HepG2 (cell line): ENCODE results near the gene AGAP3. TPM values are rescaled to one million over a fixed set of nuclear protein-coding genes. Genes with fewer than 3 reads are reported as not detected.

Experiments used
- ATAC-seq: fragments of 200-7000 bp; cut with Tn5 transposase; 3 replicates; pipeline ENCODE4 v1.9.1; 2020; ENCODE audit warnings: mild to moderate bottlenecking, moderate library complexity
- BruUV-seq: library from RNA; stranded (reverse); fragments of 400-500 nt; replicated peaks from 2 replicates; lab custom pipeline; 2021; lab: Mats Ljungman, UMichigan
- CTCF ChIA-PET: fragments of 300-600 bp; formaldehyde crosslinking; extraction: SDS; loops from one replicate; lab custom pipeline; 2021; ENCODE audit warnings: low total read pairs, inconsistent platforms, low intra/inter-chr PET ratio; lab: Yijun Ruan, JAX
- POLR2A ChIA-PET: fragments of 350-600 bp; sonication (Branson Sonifier 250); formaldehyde crosslinking; loops from one replicate; lab custom pipeline; 2020; ENCODE audit warnings: antibody characterized with exemption, inconsistent platforms; lab: Yijun Ruan, JAX
- DNase-seq: peaks from one replicate; pipeline ENCODE4 v3.0.0-alpha.2; 2015; ENCODE audit warnings: low spot score
- FAIRE-seq: peaks from 3 replicates; lab custom pipeline; 2011; peaks lifted over from hg19 to GRCh38; lab: Jason Lieb, UNC
- H2AFZ ChIP-seq: one replicate; pipeline ENCODE4 v1.6.1; 2011; ENCODE audit warnings: low read length, inconsistent platforms
- H3K27ac ChIP-seq: fragments of 300-600 bp; 3 replicates; pipeline ENCODE4 v1.8.0; 2011; ENCODE audit warnings: mixed run types, mild to moderate bottlenecking, mixed read lengths, low read length, inconsistent platforms; ENCODE audit not compliant: insufficient read depth; ENCODE audit errors: extremely low read length
- H3K27me3 ChIP-seq, 2 experiments: fragments of 200-600 bp in 1 of 2; 2 replicates in 1 of 2; 3 replicates in 1 of 2; pipeline versions ENCODE4 v1.6.0 to v1.8.0; 2011; ENCODE audit warnings: low read length in 2 of 2, mild to moderate bottlenecking in 2 of 2, moderate library complexity in 2 of 2, inconsistent platforms in 1 of 2; ENCODE audit not compliant: insufficient read depth in 2 of 2, control insufficient read depth in 1 of 2
- H3K36me3 ChIP-seq, 2 experiments: fragments of 200-600 bp in 1 of 2; replicated peaks in 1 of 2; 2 replicates in 1 of 2; 3 replicates in 1 of 2; pipeline versions ENCODE4 v1.5.1 to v1.8.0; 2011; ENCODE audit warnings: low read length in 2 of 2, inconsistent platforms in 1 of 2; ENCODE audit not compliant: insufficient read depth in 2 of 2, control insufficient read depth in 1 of 2
- H3K4me1 ChIP-seq: 2 replicates; pipeline ENCODE4 v1.5.1; 2012; ENCODE audit warnings: low read length, inconsistent platforms; ENCODE audit not compliant: insufficient read depth
- H3K4me2 ChIP-seq: 2 replicates; pipeline ENCODE4 v1.6.0; 2011; ENCODE audit warnings: low read depth, low read length, inconsistent platforms
- H3K4me3 ChIP-seq, 3 experiments: fragments of 200-600 bp in 1 of 3; sonication (generic), shearing (Covaris generic) in 1 of 3; replicated peaks in 1 of 3; 2 replicates each; pipeline ENCODE4 v1.5.1; 2011 to 2016; ENCODE audit warnings: low read length in 3 of 3, inconsistent platforms in 2 of 3, low read depth in 2 of 3, mild to moderate bottlenecking in 2 of 3, control low read depth in 1 of 3, mixed read lengths in 1 of 3; ENCODE audit not compliant: insufficient read depth in 1 of 3
- H3K79me2 ChIP-seq: one replicate; pipeline ENCODE4 v1.6.1; 2011; ENCODE audit warnings: low read length, inconsistent platforms; ENCODE audit not compliant: insufficient read depth
- H3K9ac ChIP-seq: 2 replicates; pipeline ENCODE4 v1.6.0; 2011; ENCODE audit warnings: mild to moderate bottlenecking, low read depth, low read length, inconsistent platforms; ENCODE audit not compliant: insufficient read depth
- H3K9me3 ChIP-seq: 2 replicates; pipeline ENCODE4 v1.5.1; 2012; ENCODE audit warnings: mild to moderate bottlenecking, low read length
- H4K20me1 ChIP-seq: 2 replicates; pipeline ENCODE4 v1.6.0; 2011; ENCODE audit warnings: inconsistent platforms, mild to moderate bottlenecking, low read length, moderate library complexity; ENCODE audit not compliant: insufficient read depth
- ATF7 ChIP-seq, 2 experiments: fragments of 450-650 bp in 1 of 2; sonication (generic) in 1 of 2; formaldehyde crosslinking in 1 of 2; IDR thresholded peaks; 2 replicates each; pipeline versions ENCODE4 v1.4.0 to v1.6.1; 2016 to 2020; ENCODE audit warnings: antibody characterized with exemption in 1 of 2, mild to moderate bottlenecking in 1 of 2, missing genetic modification reagents in 1 of 2
- FOXJ3 ChIP-seq: sonication (generic); formaldehyde crosslinking; IDR thresholded peaks from 2 replicates; pipeline ENCODE4 v1.4.0; 2020; ENCODE audit warnings: missing genetic modification reagents, mild to moderate bottlenecking, borderline replicate concordance
- IKZF4 ChIP-seq: sonication (generic); formaldehyde crosslinking; IDR thresholded peaks from 2 replicates; pipeline ENCODE4 v1.5.1; 2020; ENCODE audit warnings: borderline replicate concordance, mild to moderate bottlenecking, low read depth, missing genetic modification reagents; ENCODE audit errors: not compliant biosample characterization
- MTA1 ChIP-seq: sonication (generic); formaldehyde crosslinking; IDR thresholded peaks from 2 replicates; pipeline ENCODE4 v1.4.0; 2020; ENCODE audit warnings: missing genetic modification reagents, mild to moderate bottlenecking, borderline replicate concordance
- POLR2AphosphoS2 ChIP-seq: IDR thresholded peaks from 2 replicates; pipeline ENCODE4 v1.6.1; 2011; ENCODE audit warnings: low read depth, low read length, improper control_type of control experiment
- REL ChIP-seq: sonication (generic); formaldehyde crosslinking; conservative IDR thresholded peaks from 2 replicates; pipeline ENCODE4 v1.8.0; 2022; ENCODE audit warnings: mild to moderate bottlenecking, missing genetic modification reagents, moderate library complexity
- TEAD2 ChIP-seq: sonication (generic); formaldehyde crosslinking; IDR thresholded peaks from 2 replicates; pipeline ENCODE4 v1.9.0; 2021; ENCODE audit warnings: missing genetic modification reagents
- TERF1 ChIP-seq: sonication (generic); formaldehyde crosslinking; IDR thresholded peaks from 2 replicates; pipeline ENCODE4 v1.8.0; 2022; ENCODE audit warnings: mild to moderate bottlenecking, missing genetic modification reagents, moderate library complexity
- ZFP41 ChIP-seq: sonication (generic); formaldehyde crosslinking; IDR thresholded peaks from 2 replicates; pipeline ENCODE4 v1.4.0; 2020; ENCODE audit warnings: mild to moderate bottlenecking, missing genetic modification reagents, borderline replicate concordance
- ZNF337 ChIP-seq: sonication (generic); formaldehyde crosslinking; IDR thresholded peaks from 2 replicates; pipeline ENCODE4 v1.5.1; 2020; ENCODE audit warnings: missing genetic modification reagents, low read depth, mild to moderate bottlenecking, borderline replicate concordance
- ZNF629 ChIP-seq: sonication (generic); formaldehyde crosslinking; conservative IDR thresholded peaks from 2 replicates; pipeline ENCODE4 v1.5.0; 2020; ENCODE audit warnings: missing genetic modification reagents
- ZNF768 ChIP-seq: sonication (generic); formaldehyde crosslinking; IDR thresholded peaks from 2 replicates; pipeline ENCODE4 v1.4.0; 2020; ENCODE audit warnings: missing genetic modification reagents
- ZNF781 ChIP-seq: sonication (generic); formaldehyde crosslinking; IDR thresholded peaks from 2 replicates; pipeline ENCODE4 v1.5.1; 2020; ENCODE audit warnings: borderline replicate concordance, mild to moderate bottlenecking, missing genetic modification reagents; ENCODE audit errors: not compliant biosample characterization
- WGBS: methylation state at CpG from one replicate; pipeline ENCODE4 v1.1.6; 2017; ENCODE audit warnings: low lambda C conversion rate; 5-methylcytosine and 5-hydroxymethylcytosine counted together
- in situ Hi-C: cut with HindIII; loops from 2 replicates; pipeline ENCODE4 v1.10.0; 2017; ENCODE audit warnings: low pct_unique_long_range_greater_than_20kb; ENCODE audit not compliant: extremely low pct_ligation_motif_present
- intact Hi-C: fragments of 100-400 bp; cut with micrococcal nuclease; formaldehyde crosslinking; loops from one replicate; pipeline ENCODE4 v1.10.0; 2022; ENCODE audit not compliant: unreplicated experiment
- polyA plus RNA-seq, 8 experiments: library from polyadenylated mRNA; depleted of rRNA in 3 of 8; stranded (reverse) in 7 of 8; unstranded in 1 of 8; fragments of >200 nt; fragmentation: Illumina TruSeq in 4 of 8; extraction: Trizol in 4 of 8; gene quantifications; 2 replicates each; pipeline versions ENCODE4 v1.2.1 to v1.2.3, GENCODE V29; 2011 to 2016; ENCODE audit warnings: low read depth in 4 of 8, missing spikeins in 1 of 8, mixed read lengths in 1 of 8; ENCODE audit not compliant: insufficient read depth in 1 of 8
- total RNA-seq, 5 experiments: library from RNA; depleted of rRNA; stranded (reverse); fragments of >200 nt; fragmentation: Illumina TruSeq; extraction: Trizol; gene quantifications; 2 replicates each; pipeline ENCODE4 v1.2.3, GENCODE V29; 2016; ENCODE audit warnings: low read depth in 1 of 5
- TF ChIP-seq, protein P1 (sequence below): sonication (generic); formaldehyde crosslinking; IDR thresholded peaks from 2 replicates; pipeline ENCODE4 v1.5.1; 2020; ENCODE audit warnings: missing genetic modification reagents, mild to moderate bottlenecking, borderline replicate concordance

AGAP3 gene
- total and polyA plus RNA-seq, 2 of the 13 experiments (the other 11 are each of a cell fraction or from before 2014, with no cell fraction given), result 31.3 to 61.4 TPM

- no peaks in the 10 kb centered on the region for H3K4me1 ChIP-seq
- H3K79me2 ChIP-seq, result no peaks in the 10 kb centered on the region
- no peaks in the 10 kb centered on the region for H3K36me3 ChIP-seq
- H3K9ac ChIP-seq, result no peak overlapping the region
- H3K27me3 ChIP-seq, result peaks cover 1 to 12% of the 10 kb centered on the region in 2 experiments; a peak in 3 of 5 replicates
- ATAC-seq, result no peak
- 83% methylated on average over 6 of the region's 9 CpGs for WGBS
- FAIRE-seq, result no peak
- DNase-seq, result no peak
- CTCF ChIA-PET, result no interaction called here
- no peak overlapping the region for H3K4me3 ChIP-seq
- H2AFZ ChIP-seq, result no peak overlapping the region
- in situ Hi-C loops, result no loop called here
- TF ChIP-seq ATF7 (IDR thresholded peaks at IDR 0.05) (no peak), ATF7 (CRISPR knock-in tag; IDR thresholded peaks at IDR 0.05) (no peak), POLR2AphosphoS2 (no peak), ZNF337 (CRISPR knock-in tag) (no peak)
- H3K27ac ChIP-seq, result no peak overlapping the region
- intact Hi-C loops, result no loop called here
- no peak overlapping the region for H3K4me2 ChIP-seq
- no TSS peak for BruUV-seq
- H3K9me3 ChIP-seq, result no peaks in the 10 kb centered on the region
- POLR2A ChIA-PET, result no interaction called here
- H4K20me1 ChIP-seq, result no peaks in the 10 kb centered on the region
Measured at GRCh38 chr7:151045967-151046366, 40.3 kb upstream of the AGAP3 start.

DNA sequence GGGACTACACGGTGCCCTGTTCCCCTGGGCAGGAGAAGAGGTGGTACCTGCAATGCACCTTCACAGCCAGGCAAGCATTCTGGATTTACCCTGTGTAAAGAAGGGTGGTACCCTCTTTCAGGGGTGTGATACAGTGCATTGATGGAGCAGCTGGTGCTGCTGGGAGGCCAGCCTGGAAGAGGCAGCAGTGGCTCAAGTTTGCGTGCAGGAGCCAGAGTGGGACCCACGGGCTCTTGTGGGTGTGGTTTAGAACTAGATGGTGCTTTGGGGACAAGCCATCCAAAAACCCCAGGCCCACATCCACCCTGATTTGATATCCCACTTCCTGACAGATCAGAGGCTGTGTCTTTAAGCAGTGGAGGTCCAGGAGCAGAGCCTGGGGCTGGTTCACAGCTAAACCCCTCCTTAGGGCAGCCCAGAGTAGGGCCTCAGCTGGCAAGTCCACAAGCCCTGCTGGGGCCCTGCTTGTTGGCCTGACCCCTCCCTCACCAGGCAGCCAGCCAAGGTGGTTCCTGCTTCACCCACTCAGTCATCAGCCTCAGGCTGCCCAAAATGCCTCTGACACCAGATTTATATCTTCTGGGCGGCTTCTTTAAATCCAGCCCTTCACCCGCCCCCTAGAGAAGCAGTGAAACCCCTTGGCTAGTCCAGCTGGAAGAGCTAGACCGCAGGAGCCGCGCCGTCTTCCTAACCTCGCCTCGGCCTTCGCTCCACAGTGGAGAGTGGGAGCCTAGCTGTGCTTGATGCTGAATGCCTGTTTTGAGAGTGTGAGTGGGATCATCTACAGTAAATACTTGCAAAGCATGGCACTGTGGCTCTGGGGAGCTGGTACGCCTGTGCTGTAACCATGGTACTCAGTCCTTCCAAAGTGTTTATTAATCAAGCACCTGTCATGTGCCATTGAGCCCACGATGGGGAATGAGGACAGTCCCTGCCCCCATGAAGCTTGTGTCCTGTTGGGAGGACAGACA, 39.4 kb upstream of the AGAP3 start:
- H3K9ac ChIP-seq, result no peak overlapping the region
- in situ Hi-C loops, result no loop called here
- no peak for FAIRE-seq
- TF ChIP-seq REL (CRISPR knock-in tag) (no peak), IKZF4 (no peak), TEAD2 (CRISPR knock-in tag) (no peak), ZNF629 (CRISPR knock-in tag) (no peak), FOXJ3 (CRISPR knock-in tag) (no peak), MTA1 (CRISPR knock-in tag) (no peak), ZNF768 (CRISPR knock-in tag) (no peak), TERF1 (CRISPR knock-in tag) (no peak), ZNF781 (no peak), ZFP41 (CRISPR knock-in tag) (no peak)
- TF ChIP-seq, protein P1, sequence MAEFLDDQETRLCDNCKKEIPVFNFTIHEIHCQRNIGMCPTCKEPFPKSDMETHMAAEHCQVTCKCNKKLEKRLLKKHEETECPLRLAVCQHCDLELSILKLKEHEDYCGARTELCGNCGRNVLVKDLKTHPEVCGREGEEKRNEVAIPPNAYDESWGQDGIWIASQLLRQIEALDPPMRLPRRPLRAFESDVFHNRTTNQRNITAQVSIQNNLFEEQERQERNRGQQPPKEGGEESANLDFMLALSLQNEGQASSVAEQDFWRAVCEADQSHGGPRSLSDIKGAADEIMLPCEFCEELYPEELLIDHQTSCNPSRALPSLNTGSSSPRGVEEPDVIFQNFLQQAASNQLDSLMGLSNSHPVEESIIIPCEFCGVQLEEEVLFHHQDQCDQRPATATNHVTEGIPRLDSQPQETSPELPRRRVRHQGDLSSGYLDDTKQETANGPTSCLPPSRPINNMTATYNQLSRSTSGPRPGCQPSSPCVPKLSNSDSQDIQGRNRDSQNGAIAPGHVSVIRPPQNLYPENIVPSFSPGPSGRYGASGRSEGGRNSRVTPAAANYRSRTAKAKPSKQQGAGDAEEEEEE (CRISPR knock-in tag), result no peak

More for the DNA sequence above, 39.4 kb upstream of the AGAP3 start:
- no peak overlapping the region for H3K4me2 ChIP-seq
- H2AFZ ChIP-seq, result no peak overlapping the region
- no peaks in the 10 kb centered on the region for H3K79me2 ChIP-seq
- H3K27ac ChIP-seq, result no peak overlapping the region
- ATAC-seq (no peak), DNase-seq (no peak)
- no peaks in the 10 kb centered on the region for H4K20me1 ChIP-seq
- no peaks in the 10 kb centered on the region for H3K4me1 ChIP-seq
- no TSS peak for BruUV-seq
- POLR2A ChIA-PET, result no interaction called here
- no peak overlapping the region for H3K4me3 ChIP-seq
- no peaks in the 10 kb centered on the region for H3K36me3 ChIP-seq
- intact Hi-C loops, result no loop called here
- CTCF ChIA-PET, result no interaction called here
- 81% methylated on average over 13 of the region's 14 CpGs for WGBS
- H3K27me3 ChIP-seq, result peaks cover 1 to 12% of the 10 kb centered on the region in 2 experiments; a peak in 3 of 5 replicates
- no peaks in the 10 kb centered on the region for H3K9me3 ChIP-seq
